Activated CD8-positive, alpha-beta memory T cell treated with anti-CD3 and anti-CD28 coated beads for 4 hours (primary cell): Measurements from ENCODE around the gene ERCC6L.
A peak's percentile ranks its signal among the peaks of the same experiment; 100 is the strongest.
"Not testable (repeated sequence)": the region's sequence is repeated elsewhere in the genome, so short reads cannot be mapped to it uniquely, and the experiment has no call there.

ENCODE experiments used
- DNase-seq, 2 donors: peaks; one replicate each; pipeline ENCODE4 v3.0.0-alpha.2; 2020; ENCODE audit warnings: low read depth in 2 of 2

The ERCC6L gene

GRCh38 chrX:72253686-72254085 is 14.9 kb upstream of the ERCC6L start:
- no peak for DNase-seq

- no peak for DNase-seq
These were observed 8.5 kb upstream of the ERCC6L start for GRCh38 chrX:72247206-72247942.

- DNase-seq, result peak in 1 of 2 donors; percentile 1
These were observed 6.7 kb upstream of the ERCC6L start for GRCh38 chrX:72245461-72246089.

GRCh38 chrX:72243472-72243871 is 4.6 kb upstream of the ERCC6L start:
- DNase-seq, result no peak

- no peak for DNase-seq
These were observed 2.1 kb upstream of the ERCC6L start for GRCh38 chrX:72240976-72241375.

GRCh38 chrX:72238183-72238582 is 644 bp downstream of the ERCC6L start:
- DNase-seq, result no peak

GRCh38 chrX:72236841-72237240 is 2.0 kb downstream of the ERCC6L start:
- no peak for DNase-seq

- DNase-seq, result no peak
These were observed 8.5 kb downstream of the ERCC6L start for GRCh38 chrX:72230290-72230689.

- DNase-seq, result not testable (repeated sequence)
These were observed 18.5 kb downstream of the ERCC6L start for GRCh38 chrX:72220375-72220774.

- DNase-seq, result no peak
These were observed 21.9 kb downstream of the ERCC6L start for GRCh38 chrX:72216973-72217372.

- DNase-seq, result no peak
These were observed 30.6 kb downstream of the ERCC6L start for GRCh38 chrX:72208126-72208800.

- DNase-seq, result no peak
These were observed 31.5 kb downstream of the ERCC6L start for GRCh38 chrX:72207366-72207765.

- DNase-seq, result no peak
These were observed 33.1 kb downstream of the ERCC6L start for GRCh38 chrX:72205706-72206105.

- no peak for DNase-seq
These were observed 35.4 kb downstream of the ERCC6L start for GRCh38 chrX:72203421-72203820.

GRCh38 chrX:72202792-72203401 is 35.9 kb downstream of the ERCC6L start:
- DNase-seq, result no peak

- no peak for DNase-seq
These were observed 36.8 kb downstream of the ERCC6L start for GRCh38 chrX:72201836-72202536.

- no peak for DNase-seq
These were observed 55.9 kb downstream of the ERCC6L start for GRCh38 chrX:72182924-72183323.

- peak; percentile 65 to 69 for DNase-seq
These were observed 57.4 kb downstream of the ERCC6L start, which contains the start of gene PIN4 for GRCh38 chrX:72181178-72182125. PIN4 (plus strand) TSS chrX:72181757; CDS start chrX:72181786, 29 bp downstream.

- DNase-seq, result no peak
These were observed 58.3 kb downstream of the ERCC6L start for GRCh38 chrX:72180539-72180938.

- DNase-seq, result no peak
These were observed 61.8 kb downstream of the ERCC6L start for GRCh38 chrX:72176981-72177380.

- not testable (repeated sequence) for DNase-seq
These were observed 62.5 kb downstream of the ERCC6L start for GRCh38 chrX:72176289-72176688.
